Erythroblast (primary cell): ENCODE measurements around the gene PRSS58.

Experiments
- GATA1 ChIP-seq: IDR thresholded peaks from 2 replicates; pipeline ENCODE4 v1.6.1; 2011; ENCODE audit warnings: low read depth, mild to moderate bottlenecking, control low read depth, low read length, moderate library complexity
- POLR2A ChIP-seq: IDR thresholded peaks from 2 replicates; pipeline ENCODE4 v1.6.1; 2011; ENCODE audit warnings: mild to moderate bottlenecking, low read length

DNA sequence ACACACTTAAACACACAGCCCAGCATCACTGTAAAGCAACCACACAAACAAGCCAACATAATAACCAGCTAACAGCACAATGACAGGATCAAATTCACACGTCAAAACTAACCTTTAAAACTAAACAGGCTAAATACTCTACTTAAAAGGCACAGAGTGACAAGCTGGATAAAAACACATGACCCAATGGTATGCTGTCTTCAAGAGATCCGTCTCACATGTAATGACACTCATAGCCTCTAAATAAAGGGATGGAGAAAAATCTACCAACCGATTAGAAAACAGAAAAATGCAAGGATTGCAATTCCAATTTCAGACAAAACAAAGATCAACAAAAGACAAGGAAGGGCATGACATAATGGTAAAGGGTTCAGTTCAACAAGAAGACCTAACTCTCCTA is 17.2 kb upstream of the PRSS58 start:
- TF ChIP-seq POLR2A (no peak), GATA1 (no peak)
